ENCODE data around the gene KDM5A.
"Not testable (repeated sequence)": the region's sequence is repeated elsewhere in the genome, so short reads cannot be mapped to it uniquely, and the experiment has no call there.

KDM5A gene

GRCh38 chr12:389142-390096 lies at the start of gene KDM5A:
Gene KDM5A (minus strand): TSS chr12:389320. CDS start chr12:389091, 229 bp downstream.
- no peak for DNase-seq

GRCh38 chr12:435737-436136 lies 46.6 kb upstream of the KDM5A start:
- not testable (repeated sequence) for DNase-seq

GRCh38 chr12:422526-422925 lies 33.4 kb upstream of the KDM5A start:
- DNase-seq, result no peak

GRCh38 chr12:418432-418831 lies 29.3 kb upstream of the KDM5A start:
- DNase-seq, result no peak

GRCh38 chr12:414859-415258 lies 25.7 kb upstream of the KDM5A start:
- no peak for DNase-seq

GRCh38 chr12:402029-402389 lies 12.9 kb upstream of the KDM5A start:
- no peak for DNase-seq

- DNase-seq, result no peak
Observed at GRCh38 chr12:401235-402028, 12.3 kb upstream of the KDM5A start, which contains the start of gene CCDC77. Gene CCDC77 (plus strand): TSS chr12:401644. CDS start chr12:409384, 7,740 bp downstream.

- no peak for DNase-seq
Observed at GRCh38 chr12:400828-401227, 11.7 kb upstream of the KDM5A start.

- no peak for DNase-seq
Observed at GRCh38 chr12:388541-389141, 479 bp downstream of the KDM5A start.

GRCh38 chr12:388012-388411 lies 1.1 kb downstream of the KDM5A start:
- no peak for DNase-seq

- no peak for DNase-seq
Observed at GRCh38 chr12:386651-387050, 2.5 kb downstream of the KDM5A start.

- not testable (repeated sequence) for DNase-seq
Observed at GRCh38 chr12:370739-371485, 18.2 kb downstream of the KDM5A start.

GRCh38 chr12:367972-368371 lies 21.1 kb downstream of the KDM5A start:
- no peak for DNase-seq

GRCh38 chr12:366820-367219 lies 22.3 kb downstream of the KDM5A start:
- no peak for DNase-seq

- DNase-seq, result no peak
Observed at GRCh38 chr12:359091-359490, 30.0 kb downstream of the KDM5A start.

- no peak for DNase-seq
Observed at GRCh38 chr12:356276-356988, 32.7 kb downstream of the KDM5A start.

GRCh38 chr12:351197-351596 lies 37.9 kb downstream of the KDM5A start:
- DNase-seq, result not testable (repeated sequence)

GRCh38 chr12:349625-350024 lies 39.5 kb downstream of the KDM5A start:
- not testable (repeated sequence) for DNase-seq

- DNase-seq, result not testable (repeated sequence)
Observed at GRCh38 chr12:343036-343435, 46.1 kb downstream of the KDM5A start.

- DNase-seq, result no peak
Observed at GRCh38 chr12:337039-337438, 52.1 kb downstream of the KDM5A start.

GRCh38 chr12:334125-334524 lies 55.0 kb downstream of the KDM5A start:
- DNase-seq, result no peak

Data from midbrain (tissue), 1 donor.